Ascending aorta (tissue), 2 donors: ENCODE measurements around the gene MORN5. TPM values are rescaled to one million over a fixed set of nuclear protein-coding genes. Genes with fewer than 3 reads are reported as not detected.

Experiments used
- DNase-seq, 2 donors: peaks; one replicate each; pipeline ENCODE4 v3.0.0-alpha.2; 2019; ENCODE audit warnings: low spot score in 2 of 2
- H3K27ac ChIP-seq, 2 donors: fragments of 200-600 bp; sonication (generic); one replicate each; pipeline ENCODE4 v1.5.1; 2016 to 2017; ENCODE audit warnings: mild to moderate bottlenecking in 1 of 2
- H3K27me3 ChIP-seq: fragments of 200-600 bp; sonication (generic); one replicate; pipeline ENCODE4 v1.5.1; 2017
- H3K36me3 ChIP-seq, 2 donors: fragments of 200-600 bp; sonication (generic); one replicate each; pipeline ENCODE4 v1.5.1; 2016
- H3K4me1 ChIP-seq, 2 donors: fragments of 200-600 bp; sonication (generic); one replicate each; pipeline ENCODE4 v1.5.1; 2016 to 2017; ENCODE audit warnings: mild to moderate bottlenecking in 1 of 2
- H3K4me3 ChIP-seq, 2 donors: fragments of 200-600 bp; sonication (generic); one replicate each; pipeline ENCODE4 v1.5.1; 2016 to 2017; ENCODE audit warnings: mild to moderate bottlenecking in 1 of 2
- H3K9me3 ChIP-seq, 2 donors: fragments of 200-600 bp; sonication (generic); one replicate each; pipeline ENCODE4 v1.5.1; 2016
- CTCF ChIP-seq, 3 experiments: fragments of 200-600 bp in 2 of 3; fragments of 450-650 bp in 1 of 3; sonication (generic) in 2 of 3; IDR thresholded peaks; one replicate each; pipeline ENCODE4 v1.5.1; 2016 to 2019; ENCODE audit warnings: antibody characterized with exemption in 3 of 3, mild to moderate bottlenecking in 1 of 3, moderate library complexity in 1 of 3
- intact Hi-C: fragments of 100-400 bp; cut with DNase I; formaldehyde crosslinking; loops from one replicate; pipeline ENCODE4 v1.15.1; 2023
- total RNA-seq: library from RNA; depleted of rRNA; stranded (reverse); fragments of >200 nt; gene quantifications from one replicate; pipeline ENCODE4 v1.1.0, GENCODE V29; 2016

MORN5 gene
- total RNA-seq, 1 donor from 2014 or later: not detected

GRCh38 chr9:122246666-122247065 lies 87.0 kb downstream of the MORN5 start:
- H3K27me3 ChIP-seq: no peaks in the 10 kb centered on the region
- H3K36me3 ChIP-seq: peaks cover 72 to 98% of the 10 kb centered on the region in 2 donors
- no peaks in the 10 kb centered on the region for H3K9me3 ChIP-seq
- no peak overlapping the region for H3K27ac ChIP-seq
- H3K4me3 ChIP-seq: no peak overlapping the region
- intact Hi-C loops: no loop called here
- DNase-seq: no peak
- TF ChIP-seq CTCF (IDR thresholded peaks at IDR 0.05): no peak
- no peaks in the 10 kb centered on the region for H3K4me1 ChIP-seq

GRCh38 chr9:122248448-122248865 lies 88.7 kb downstream of the MORN5 start:
- no peaks in the 10 kb centered on the region for H3K27me3 ChIP-seq
- no peaks in the 10 kb centered on the region for H3K4me1 ChIP-seq
- no peak for DNase-seq
- H3K4me3 ChIP-seq: no peak overlapping the region
- no peak overlapping the region for H3K27ac ChIP-seq
- no peaks in the 10 kb centered on the region for H3K9me3 ChIP-seq
- no peak for TF ChIP-seq CTCF (IDR thresholded peaks at IDR 0.05)
- H3K36me3 ChIP-seq: peaks cover 57 to 84% of the 10 kb centered on the region in 2 donors
- intact Hi-C loops: no loop called here

Other genes with a start within 250 kb of the MORN5 start
- 18.5 TPM for gene TTLL11, start 66.6 kb upstream of the MORN5 start, total RNA-seq
- 21.4 TPM for gene NDUFA8, start 129 bp upstream of the MORN5 start, total RNA-seq
- 141 TPM for gene LHX6, start 69.0 kb downstream of the MORN5 start, total RNA-seq
- gene RBM18, start 104.9 kb downstream of the MORN5 start, total RNA-seq: 63.8 TPM
- 16.1 TPM for gene MRRF, start 105.0 kb downstream of the MORN5 start, total RNA-seq
- 13.0 TPM for gene PTGS1, start 211.1 kb downstream of the MORN5 start, total RNA-seq